Activated CD8-positive, alpha-beta memory T cell treated with anti-CD3 and anti-CD28 coated beads, Interleukin-2, amount 50 U/mL, for 48 hours (primary cell): Measurements from ENCODE around the gene WNK1.

Experiments used
- DNase-seq: peaks from one replicate; pipeline ENCODE4 v3.0.0-alpha.2; 2020

WNK1 gene

DNA sequence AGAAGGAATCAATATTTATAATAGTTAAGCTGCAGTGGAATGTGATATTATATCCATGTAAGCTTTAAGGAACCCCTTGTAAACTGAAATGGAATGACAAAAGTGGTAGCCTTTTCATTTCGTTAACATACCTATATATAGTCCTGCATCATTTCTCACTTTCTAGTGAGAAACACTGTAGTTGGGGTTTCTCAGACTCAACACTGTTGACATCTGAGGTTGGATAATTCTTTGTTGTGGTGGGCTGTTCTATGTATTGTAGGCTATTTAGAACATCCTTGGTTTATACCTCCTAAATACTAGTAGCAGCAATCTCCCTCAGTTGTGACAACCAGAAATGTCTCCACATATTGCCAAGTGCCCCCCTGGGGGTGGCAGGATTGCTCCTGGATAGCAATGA lies 118.0 kb downstream of the WNK1 start:
- DNase-seq: no peak

DNA sequence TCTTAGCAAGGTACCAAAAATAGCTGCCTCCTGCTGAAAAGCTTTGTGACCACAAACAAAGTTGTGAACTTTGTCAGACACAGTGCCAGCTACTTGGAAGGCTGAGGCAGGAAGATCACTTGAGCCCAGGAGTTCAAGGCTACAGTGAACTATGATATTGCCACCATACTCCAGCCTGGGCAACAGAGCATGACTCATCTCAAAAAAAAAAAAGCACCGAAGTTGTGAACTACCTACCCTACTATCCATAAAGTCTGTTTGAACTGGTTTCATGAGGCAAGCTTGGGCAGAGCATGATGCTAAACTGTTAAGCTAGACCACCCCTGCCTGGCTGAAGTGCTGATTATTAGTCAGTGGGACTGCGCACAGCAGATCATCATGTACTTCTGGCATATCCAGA lies 121.6 kb downstream of the WNK1 start:
- no peak for DNase-seq

DNA sequence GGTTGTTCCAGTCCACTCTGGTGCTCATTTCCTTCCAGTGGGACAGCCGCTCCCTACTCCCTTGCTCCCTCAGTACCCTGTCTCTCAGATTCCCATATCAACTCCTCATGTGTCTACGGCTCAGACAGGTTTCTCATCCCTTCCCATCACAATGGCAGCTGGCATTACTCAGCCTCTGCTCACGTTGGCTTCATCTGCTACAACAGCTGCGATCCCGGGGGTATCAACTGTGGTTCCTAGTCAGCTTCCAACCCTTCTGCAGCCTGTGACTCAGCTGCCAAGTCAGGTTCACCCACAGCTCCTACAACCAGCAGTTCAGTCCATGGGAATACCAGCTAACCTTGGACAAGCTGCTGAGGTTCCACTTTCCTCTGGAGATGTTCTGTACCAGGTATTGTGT lies 127.3 kb downstream of the WNK1 start:
- no peak for DNase-seq

DNA sequence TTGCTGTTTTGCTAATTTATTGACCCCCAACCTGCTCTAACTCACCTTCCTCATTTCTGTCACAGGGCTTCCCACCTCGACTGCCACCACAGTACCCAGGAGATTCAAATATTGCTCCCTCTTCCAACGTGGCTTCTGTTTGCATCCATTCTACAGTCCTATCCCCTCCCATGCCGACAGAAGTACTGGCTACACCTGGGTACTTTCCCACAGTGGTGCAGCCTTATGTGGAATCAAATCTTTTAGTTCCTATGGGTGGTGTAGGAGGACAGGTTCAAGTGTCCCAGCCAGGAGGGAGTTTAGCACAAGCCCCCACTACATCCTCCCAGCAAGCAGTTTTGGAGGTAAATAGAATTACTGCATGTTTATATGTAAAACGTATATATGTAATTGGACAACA lies 128.3 kb downstream of the WNK1 start:
- DNase-seq: no peak

DNA sequence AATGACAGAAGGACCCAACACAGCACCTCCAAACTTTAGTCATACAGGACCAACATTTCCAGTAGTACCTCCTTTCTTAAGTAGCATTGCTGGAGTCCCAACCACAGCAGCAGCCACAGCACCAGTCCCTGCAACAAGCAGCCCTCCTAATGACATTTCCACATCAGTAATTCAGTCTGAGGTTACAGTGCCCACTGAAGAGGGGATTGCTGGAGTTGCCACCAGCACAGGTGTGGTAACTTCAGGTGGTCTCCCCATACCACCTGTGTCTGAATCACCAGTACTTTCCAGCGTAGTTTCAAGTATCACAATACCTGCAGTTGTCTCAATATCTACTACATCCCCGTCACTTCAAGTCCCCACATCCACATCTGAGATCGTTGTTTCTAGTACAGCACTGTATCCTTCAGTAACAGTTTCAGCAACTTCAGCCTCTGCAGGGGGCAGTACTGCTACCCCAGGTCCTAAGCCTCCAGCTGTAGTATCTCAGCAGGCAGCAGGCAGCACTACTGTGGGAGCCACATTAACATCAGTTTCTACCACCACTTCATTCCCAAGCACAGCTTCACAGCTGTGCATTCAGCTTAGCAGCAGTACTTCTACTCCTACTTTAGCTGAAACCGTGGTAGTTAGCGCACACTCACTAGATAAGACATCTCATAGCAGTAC lies 132.5 kb downstream of the WNK1 start:
- DNase-seq: no peak

DNA sequence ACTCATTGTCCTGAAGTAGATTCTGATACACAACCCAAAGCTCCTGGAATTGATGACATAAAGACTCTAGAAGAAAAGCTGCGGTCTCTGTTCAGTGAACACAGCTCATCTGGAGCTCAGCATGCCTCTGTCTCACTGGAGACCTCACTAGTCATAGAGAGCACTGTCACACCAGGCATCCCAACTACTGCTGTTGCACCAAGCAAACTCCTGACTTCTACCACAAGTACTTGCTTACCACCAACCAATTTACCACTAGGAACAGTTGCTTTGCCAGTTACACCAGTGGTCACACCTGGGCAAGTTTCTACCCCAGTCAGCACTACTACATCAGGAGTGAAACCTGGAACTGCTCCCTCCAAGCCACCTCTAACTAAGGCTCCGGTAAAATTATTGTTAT lies 133.3 kb downstream of the WNK1 start:
- no peak for DNase-seq

- DNase-seq: no peak
These were observed 133.8 kb downstream of the WNK1 start for GRCh38 chr12:886206-886605.

DNA sequence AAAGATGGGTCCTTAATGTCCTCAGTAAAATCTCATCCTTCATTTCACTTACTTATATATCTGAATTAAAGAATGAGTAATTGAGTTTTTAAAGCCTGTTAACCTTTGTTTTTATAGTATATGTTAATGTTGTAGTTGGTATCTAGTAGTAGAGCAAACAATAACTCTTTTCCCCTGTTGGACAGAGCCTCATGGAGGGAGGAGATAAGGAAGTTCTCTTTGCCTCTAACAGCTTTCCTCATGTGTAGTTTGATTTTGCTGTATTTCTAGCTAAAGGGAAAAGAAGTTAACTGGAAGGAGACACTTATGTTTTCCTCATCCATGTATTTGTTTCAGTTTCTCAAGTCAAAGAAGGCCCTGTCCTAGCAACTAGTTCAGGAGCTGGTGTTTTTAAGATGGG lies 141.8 kb downstream of the WNK1 start:
- no peak for DNase-seq

- DNase-seq: no peak
These were observed 143.7 kb downstream of the WNK1 start for GRCh38 chr12:896031-896430.

DNA sequence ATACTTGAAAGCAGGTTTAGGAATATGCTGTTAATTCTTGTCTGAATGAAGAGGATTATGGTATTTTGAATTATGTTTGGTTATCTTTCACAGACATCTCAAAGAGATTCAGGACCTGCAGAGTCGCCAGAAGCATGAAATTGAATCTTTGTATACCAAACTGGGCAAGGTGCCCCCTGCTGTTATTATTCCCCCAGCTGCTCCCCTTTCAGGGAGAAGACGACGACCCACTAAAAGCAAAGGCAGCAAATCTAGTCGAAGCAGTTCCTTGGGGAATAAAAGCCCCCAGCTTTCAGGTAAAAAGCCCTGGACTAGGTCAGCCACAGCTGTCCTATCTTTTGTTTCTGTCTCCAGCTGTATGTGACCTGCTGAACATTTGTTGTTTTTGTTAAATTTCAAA lies 145.0 kb downstream of the WNK1 start:
- DNase-seq: no peak

- no peak for DNase-seq
These were observed 150.2 kb downstream of the WNK1 start for GRCh38 chr12:902581-902980.

DNA sequence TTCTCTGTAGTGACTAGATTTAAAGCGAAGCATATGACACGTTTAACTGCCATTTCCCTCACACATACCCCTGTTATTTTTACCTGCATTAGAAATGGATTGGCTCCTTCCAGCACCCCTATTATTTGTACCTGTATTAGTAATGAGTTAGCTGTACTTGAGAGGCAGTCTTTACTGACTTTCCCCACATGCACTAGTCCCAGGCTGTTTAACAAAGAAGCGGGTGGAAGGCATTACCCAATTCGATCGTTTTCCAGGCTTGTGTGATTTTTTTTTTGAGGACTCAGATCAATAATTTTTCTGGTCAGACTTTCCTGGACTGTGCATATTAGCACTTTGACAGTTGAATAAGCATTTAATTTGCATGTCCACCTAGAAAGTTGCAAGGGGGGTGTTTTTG lies 150.7 kb downstream of the WNK1 start:
- no peak for DNase-seq

DNA sequence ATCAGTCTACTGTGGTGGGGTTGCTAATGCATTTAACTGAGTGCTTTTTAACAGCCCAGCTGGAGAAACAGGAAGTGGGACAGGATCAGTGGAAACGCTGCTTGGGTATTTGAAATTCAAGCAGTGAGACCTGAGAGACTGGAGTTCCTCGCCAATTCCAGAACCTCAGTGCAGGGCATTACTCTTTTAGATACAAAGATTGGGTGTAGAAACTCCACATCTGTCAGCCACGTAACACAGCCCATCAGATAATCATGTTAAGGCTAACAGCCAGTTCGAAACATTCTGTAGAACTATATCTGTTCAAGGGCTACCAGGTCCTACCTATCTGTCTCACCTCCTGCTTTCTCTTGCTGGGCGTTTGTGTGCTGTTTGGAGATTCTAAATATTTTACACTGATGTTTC lies 151.6 kb downstream of the WNK1 start:
- DNase-seq: no peak

DNA sequence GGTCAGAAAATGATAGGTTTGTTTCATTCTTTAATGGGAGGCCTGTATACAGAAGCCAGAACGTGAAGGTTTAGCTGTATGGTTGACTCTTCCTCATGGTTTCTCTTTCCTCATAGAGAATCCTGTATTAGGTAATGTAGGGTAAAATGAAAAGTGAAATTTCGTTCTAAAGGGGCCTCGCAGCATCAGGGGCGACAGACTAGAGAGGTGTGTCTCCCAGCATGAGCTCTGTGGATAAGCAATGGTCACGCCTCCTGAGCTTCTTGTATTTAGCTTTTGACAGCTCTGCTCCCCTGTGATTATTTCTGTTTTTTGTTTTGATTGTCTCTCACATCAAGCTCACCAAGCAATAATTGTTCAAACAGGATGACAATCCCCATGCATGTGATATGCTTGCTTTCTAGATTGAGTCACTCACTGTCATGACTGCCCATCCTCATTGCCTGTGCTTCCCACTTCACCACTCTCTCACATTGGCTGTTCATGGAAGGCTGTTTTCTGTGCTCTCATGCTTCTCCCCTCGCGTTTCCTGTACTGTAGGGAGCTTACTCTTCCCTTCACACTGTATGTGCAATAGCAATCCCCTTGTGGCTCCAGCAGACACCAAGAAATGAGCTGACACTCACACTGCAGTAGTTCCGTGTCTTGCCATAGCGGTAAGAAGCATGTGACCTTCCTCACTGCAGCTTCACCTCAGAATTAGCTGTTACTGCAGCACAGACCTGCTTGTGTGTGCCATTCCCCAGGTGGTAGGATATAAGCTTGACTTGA lies 153.1 kb downstream of the WNK1 start:
- no peak for DNase-seq

- DNase-seq: no peak
These were observed 153.7 kb downstream of the WNK1 start for GRCh38 chr12:906062-906585.

DNA sequence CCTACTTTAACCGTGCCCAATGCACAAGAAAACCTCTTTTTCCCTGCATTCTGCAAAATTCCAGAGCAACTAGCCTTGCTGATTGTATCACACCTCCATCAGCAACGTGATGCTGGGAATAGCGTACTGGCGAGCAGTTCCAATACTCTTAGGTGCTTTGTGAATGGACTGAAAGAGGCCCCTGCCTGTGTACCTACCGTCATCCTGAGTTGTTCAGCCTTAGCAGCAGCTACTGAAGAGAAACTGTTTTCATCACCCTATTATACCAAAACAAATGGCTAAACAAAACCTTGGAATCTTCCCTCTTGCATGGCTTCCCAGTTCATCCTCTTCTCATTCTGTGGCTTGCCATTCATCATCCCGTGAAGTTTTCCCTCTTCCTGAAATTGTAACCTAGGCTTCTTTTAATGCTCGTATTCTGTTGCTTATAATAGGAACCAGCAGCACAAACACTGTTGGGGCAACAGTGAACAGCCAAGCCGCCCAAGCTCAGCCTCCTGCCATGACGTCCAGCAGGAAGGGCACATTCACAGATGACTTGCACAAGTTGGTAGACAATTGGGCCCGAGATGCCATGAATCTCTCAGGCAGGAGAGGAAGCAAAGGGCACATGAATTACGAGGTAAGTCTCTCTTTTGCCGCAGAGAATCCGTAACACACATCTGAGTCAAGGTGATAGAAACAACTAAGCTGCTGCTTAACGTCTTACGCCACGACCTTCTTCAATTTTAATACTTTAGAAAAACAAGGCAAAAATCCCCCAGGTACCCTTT lies 155.2 kb downstream of the WNK1 start:
- DNase-seq: no peak

DNA sequence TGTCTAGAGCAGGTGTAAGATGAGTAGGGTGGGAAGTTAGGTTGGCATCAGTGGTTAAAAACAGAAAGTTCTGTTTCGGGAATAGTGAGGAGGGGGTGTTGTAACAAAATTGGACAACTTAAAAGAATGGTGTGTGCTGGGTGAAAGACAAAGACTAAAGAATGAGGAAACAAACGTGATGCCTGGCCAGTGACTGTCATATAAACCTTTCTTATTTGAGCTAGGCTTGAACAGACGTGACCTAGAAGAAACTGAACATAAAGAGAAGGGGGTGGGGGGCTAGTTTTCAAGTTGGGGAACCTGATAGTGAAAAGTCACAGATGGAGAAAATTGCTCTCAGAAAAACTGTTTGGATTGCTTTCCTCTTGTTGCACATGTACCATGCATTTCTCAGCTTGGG lies 157.5 kb downstream of the WNK1 start:
- no peak for DNase-seq

DNA sequence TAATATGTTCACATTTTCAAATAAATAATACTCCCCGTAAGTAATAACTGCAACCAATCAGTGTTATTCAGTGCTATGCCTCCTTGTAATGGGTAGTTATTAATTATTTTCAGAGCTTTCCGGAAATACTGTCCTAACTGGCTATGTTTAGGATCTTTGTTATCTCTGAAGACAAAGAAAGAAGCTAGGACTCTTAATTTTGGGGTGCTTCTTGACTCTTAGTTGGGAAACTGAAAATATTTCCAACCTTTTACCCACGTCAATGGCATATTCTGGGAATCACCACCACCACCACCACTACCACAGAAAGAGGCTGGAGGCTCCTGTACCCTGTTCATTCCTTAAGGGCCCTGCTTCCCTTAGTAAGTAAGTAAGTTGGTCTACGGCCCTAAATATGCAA lies 158.0 kb downstream of the WNK1 start:
- no peak for DNase-seq

DNA sequence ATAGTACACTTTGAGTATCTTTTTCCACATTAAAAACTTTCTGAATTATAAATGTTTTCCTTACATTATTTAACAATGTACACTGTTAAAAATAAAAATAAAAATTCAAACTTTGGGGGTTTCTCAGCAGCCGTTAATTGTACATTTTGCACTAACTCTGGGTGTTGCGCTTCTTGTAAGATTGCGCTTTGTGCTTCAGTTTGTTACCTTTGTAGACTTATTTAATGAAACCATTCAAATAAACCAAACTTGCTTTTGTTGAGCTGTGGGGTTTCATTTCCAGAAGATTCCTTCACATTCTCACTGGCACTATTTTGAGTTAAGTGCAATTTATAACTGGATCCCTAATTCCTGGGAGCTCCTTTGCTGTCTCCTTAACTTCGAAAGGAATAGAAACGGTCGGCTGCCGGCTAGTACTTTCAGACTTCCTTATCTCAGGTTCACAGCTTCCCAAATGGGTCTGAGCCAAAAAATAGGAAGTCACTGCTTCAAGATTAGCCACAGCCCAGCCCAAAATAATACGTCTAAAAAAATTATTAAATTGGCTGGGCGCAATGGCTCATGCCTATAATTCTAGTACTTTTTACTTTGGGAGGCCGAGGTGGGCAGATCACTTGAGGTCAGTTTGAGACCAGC lies 158.9 kb downstream of the WNK1 start:
- no peak for DNase-seq

- no peak for DNase-seq
These were observed 160.3 kb downstream of the WNK1 start for GRCh38 chr12:912466-913235.

GRCh38 chr12:913919-914698 lies 161.7 kb downstream of the WNK1 start:
- no peak for DNase-seq

GRCh38 chr12:915090-915489 lies 162.7 kb downstream of the WNK1 start:
- DNase-seq: no peak
